Occipital lobe (tissue), 2 donors: Measurements from ENCODE around the gene BBS9. TPM values are rescaled to one million over a fixed set of nuclear protein-coding genes. Genes with fewer than 3 reads are reported as not detected.
"Not testable (repeated sequence)": the region's sequence is repeated elsewhere in the genome, so short reads cannot be mapped to it uniquely, and the experiment has no call there.

ENCODE experiments used
- DNase-seq: peaks from one replicate; lab custom pipeline; 2025; lab: John Stamatoyannopoulos, UW
- total RNA-seq: library from RNA; depleted of rRNA; stranded (reverse); fragments of >200 nt; gene quantifications from one replicate; pipeline ENCODE4 v1.2.3, GENCODE V29; 2014

Gene BBS9
- total RNA-seq, 1 donor from 2014 or later: 103 TPM

DNA sequence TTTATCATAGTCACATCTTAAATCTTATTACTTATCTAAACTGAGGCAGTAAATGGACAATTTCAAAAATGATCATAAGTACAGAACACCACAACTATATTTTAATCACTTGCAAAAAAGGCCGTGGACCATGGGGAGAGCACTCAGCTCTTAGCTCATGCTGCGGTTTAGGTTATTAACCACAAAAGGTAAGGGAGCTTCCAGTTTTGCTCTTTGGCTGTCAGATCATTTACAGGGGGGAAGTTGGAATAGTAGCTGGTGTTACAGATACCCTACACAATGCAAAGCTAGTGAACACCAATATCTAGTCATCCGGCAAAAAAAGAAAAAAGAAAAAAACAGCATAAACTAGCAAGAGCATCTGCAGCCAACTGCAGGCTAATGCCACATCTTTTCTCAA, 147.0 kb downstream of the BBS9 start:
- no peak for DNase-seq

DNA sequence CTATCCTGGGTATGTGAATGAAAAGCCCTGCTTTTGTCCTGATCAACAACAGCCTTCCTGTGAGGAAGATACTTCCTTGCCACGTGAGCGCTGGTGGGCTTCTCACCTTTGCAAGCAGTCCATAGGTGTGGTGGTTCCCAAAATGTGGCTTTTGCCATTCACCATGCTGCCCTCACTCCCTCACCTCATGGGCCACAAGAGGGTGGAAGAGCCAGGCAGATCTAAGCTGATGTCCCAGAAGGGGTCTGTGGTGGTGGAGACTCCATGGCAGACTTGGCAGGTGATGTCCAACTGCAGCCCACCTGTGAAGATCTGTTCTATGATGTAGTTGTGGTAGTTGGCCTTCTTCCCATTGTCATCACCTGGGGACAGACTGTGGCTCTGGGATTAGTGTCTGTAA, 147.4 kb downstream of the BBS9 start:
- DNase-seq: no peak

- DNase-seq: no peak
Observed at GRCh38 chr7:33278095-33278494, 148.7 kb downstream of the BBS9 start.

DNA sequence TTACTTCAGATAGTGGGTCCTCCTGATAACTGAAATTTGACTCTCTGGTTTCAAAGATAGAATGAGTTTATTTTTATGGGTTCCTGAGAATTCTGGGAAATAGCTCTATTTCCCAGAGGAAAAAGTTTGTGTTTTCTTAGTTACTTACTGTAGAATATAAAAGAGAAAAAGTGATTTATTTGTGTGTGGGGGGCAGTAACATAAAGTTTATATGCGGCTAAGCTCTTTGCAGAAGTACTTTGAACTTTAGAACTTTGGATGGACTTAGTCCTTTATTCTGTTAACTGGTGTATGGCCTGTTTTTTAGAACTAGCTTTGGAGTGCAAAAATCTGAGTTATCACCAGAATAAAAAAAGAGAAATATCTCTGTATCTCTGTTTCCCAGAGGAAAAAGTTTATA, 157.1 kb downstream of the BBS9 start:
- DNase-seq: no peak

GRCh38 chr7:33287738-33288137, 158.4 kb downstream of the BBS9 start:
- no peak for DNase-seq

- no peak for DNase-seq
Observed at GRCh38 chr7:33298848-33299247, 169.5 kb downstream of the BBS9 start.

DNA sequence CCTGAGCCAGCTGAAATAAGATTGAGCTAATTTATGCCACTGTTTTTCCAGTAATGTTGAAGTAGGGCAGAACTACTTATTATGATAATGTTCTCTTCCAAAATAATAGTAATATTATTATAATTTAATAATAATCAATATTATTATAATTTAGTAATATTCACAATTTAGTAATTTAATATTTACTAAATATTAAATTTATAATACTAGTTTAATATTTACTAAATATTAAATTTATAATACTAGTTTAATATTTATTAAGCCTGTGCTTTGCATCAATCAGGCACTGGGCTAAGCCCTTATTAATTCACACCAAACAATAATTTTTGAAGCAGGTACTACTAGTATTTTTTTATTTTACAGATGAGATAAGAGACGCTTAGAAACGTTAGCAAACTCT, 170.1 kb downstream of the BBS9 start:
- DNase-seq: no peak

- no peak for DNase-seq
Observed at GRCh38 chr7:33300131-33300530, 170.8 kb downstream of the BBS9 start.

DNA sequence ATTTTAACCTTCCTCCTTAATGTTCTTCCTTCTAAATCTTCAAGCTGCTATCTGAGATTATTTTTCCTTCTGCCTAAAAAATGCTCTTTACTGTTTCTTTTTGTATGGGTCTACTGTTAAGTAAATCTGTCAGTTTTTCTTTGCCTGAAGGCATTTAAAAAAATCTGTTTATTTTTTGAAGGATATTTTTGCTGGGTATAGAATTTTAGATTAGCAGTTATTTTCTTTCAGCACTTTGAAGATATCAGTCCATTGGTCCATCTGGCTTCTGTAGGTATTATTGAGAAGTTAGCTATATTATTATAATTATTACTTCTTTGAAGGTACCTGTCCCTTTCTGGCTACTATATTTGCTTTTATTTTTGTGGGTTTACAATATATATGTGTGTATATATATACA, 171.4 kb downstream of the BBS9 start:
- DNase-seq: no peak

- not testable (repeated sequence) for DNase-seq
Observed at GRCh38 chr7:33303978-33304557, 174.7 kb downstream of the BBS9 start.

DNA sequence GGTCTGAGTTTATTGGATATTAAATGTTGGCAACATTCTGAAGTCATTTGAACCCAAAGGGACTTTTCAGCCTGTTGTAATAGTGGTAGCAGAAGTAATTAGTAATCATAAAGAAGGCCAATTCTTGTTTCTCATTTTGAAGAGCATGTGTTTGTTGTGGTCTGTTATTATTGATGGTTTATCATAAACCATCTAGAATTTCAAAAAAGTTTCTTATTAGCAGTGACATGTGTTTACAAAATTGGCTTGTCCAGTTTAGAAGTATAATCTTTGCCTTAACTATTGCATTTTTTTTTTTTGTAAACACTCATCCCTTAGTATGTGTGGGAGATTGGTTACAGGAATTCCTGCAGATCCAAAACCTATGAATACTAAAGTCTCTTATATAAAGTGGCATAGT, 177.8 kb downstream of the BBS9 start:
- DNase-seq: no peak

DNA sequence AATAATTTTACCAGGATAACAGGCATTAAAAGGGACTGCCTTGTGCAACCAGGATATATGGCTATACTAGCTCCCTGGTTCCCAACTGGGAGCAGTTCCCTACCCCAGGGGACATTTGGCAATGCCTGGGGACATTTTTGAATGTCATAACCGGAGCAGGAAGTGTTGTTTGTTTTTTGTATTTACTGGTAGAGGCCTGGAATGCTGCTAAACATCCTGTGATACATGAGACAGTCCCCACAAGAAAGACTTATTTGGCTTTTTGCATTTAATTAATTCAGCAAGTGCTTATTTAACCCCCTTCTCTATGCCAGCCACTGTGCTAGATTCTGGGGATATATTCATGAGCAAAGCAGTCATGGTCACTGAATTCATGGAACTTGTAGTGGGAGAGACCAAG, 181.2 kb downstream of the BBS9 start:
- no peak for DNase-seq

DNA sequence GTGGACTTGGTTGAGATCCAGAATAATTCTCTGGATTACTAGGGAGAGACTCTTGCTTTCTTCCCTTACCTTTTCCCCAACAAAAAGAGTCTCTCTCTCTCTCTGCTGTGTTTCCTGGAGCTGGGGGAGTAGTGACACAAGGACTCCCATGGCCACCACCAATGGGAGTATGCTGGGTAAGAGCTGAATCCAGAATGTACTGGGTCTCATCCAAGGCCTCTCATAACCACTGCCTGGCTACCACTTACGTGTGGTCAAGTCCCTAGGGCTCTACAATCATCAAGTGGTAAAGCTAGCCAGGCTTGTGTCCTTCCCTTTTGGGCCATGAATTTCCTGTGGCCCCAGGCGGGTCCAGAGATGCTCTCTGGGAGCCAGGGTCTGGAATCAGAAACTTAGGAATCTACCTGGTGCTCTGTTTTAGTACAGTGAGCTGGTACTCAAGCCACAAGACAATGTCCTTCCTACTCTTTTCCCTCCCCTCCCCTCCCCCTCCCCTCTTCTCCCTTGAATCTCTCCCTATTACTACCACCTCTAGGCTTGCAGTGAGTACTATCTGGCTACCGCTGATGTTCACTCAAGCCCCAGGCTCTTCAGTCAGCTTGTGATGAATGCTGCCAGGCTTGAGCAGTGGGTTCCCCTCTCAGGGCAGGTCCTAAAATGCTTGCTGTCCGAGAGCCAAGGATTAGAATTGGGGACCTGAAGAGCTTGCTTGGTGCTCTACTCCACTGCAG, 196.6 kb downstream of the BBS9 start:
- no peak for DNase-seq

DNA sequence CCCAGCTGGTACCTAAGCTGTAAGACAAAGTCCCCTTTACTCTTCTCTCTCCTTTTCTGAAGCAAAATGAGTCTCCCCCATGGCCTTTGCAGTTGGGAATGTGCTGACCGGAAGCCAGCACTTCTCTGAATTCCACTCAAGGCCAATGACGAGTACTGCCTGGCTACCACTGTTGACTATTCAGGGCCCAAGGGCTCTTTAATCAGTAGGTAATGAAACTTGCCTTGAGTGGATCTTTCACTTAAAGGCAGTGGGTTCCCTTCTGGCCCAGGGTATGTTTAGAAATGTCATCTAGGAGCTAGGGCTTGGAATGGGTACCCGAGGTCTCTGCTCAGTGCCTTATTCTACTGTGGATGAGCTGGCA, 197.1 kb downstream of the BBS9 start:
- no peak for DNase-seq

DNA sequence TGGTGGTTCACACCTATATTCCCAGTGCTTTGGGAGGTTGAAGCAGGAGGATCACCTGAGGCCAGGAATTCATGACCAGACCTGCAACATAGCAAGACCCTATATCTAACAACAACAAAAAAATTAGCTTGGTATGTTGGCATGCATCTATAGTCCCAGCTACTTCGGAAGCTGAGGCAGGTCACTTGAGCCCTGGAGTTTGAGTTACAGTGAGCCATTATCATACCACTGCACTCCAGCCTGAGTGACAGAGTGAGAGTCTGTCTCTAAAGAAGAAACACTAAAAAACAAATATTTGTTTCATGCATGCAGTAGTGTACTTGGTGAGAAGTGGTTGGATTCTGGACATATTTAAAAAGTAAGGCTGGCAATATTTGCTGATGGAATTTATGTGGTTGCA, 198.1 kb downstream of the BBS9 start:
- no peak for DNase-seq

- DNase-seq: no peak
Observed at GRCh38 chr7:33334349-33334748, 205.0 kb downstream of the BBS9 start.

- DNase-seq: no peak
Observed at GRCh38 chr7:33336820-33337219, 207.5 kb downstream of the BBS9 start.

DNA sequence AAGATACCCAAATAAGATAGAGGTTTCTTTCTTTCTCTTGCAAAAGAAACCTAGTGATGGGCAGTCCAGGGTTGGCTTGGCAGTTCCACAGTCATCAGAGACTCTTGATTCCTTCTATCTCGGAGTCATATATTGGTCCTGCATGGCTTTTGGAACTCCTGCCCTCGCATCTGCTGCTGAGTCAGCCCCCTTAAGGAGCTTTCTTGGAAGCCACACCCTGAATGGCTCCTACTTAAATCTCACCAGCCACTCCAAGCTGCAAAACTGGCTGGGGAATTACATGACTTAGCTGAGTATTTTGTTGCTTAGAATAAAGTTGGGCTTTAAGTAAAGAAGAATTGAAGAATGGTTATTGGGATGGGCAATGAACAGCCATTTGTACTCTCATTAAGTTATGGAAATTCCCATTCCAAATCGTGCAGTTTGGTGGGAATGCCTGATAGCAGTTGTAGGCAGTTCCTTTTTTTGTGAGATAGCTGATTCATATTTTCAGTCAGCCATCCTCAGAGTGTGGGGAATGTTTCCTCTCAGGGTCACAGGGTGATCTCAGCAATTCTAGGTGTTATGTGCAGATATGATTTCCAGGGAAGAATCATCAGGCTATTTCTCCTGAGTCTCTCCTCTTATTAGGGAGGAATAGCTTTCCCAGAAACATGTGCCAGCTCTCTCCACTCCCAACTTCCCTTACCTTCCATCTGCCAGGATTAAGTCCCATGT, 209.9 kb downstream of the BBS9 start:
- DNase-seq: no peak

DNA sequence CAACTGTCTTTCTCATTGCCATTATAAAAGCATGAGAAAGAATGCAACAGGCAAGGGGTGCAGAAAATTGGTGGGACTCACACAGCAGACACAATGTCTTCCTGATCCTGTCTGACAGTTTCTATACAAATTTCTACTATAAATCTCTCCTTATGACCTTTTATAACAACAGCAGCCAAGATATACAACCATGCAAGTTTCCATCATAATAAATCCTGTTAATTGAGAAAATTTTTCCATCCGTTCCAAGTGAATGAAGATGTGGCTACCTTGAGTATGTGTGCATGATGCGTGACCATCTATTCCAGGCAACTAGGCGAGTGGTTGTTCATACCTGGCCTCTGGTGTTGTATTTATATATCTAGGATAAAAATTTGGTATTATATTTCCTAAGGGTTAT, 216.7 kb downstream of the BBS9 start:
- no peak for DNase-seq

DNA sequence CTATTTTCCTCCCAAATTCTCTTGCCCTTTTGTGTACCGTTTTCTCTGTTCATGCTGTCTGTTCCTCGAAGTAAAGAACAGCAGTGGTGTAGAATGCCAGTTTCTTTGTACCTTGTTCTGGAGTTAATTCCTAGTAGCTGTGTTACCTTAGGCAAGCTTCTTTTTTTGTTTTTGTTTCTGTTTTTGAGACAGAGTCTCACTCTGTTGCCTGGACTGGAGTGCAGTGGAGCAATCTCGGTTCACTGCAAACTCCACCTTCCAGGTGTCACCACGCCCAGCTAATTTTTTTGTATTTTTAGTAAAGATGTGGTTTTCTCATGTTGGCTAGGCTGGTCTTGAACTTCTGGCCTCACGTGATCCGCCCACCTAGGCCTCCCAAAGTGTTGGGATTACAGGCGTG, 221.2 kb downstream of the BBS9 start:
- no peak for DNase-seq

DNA sequence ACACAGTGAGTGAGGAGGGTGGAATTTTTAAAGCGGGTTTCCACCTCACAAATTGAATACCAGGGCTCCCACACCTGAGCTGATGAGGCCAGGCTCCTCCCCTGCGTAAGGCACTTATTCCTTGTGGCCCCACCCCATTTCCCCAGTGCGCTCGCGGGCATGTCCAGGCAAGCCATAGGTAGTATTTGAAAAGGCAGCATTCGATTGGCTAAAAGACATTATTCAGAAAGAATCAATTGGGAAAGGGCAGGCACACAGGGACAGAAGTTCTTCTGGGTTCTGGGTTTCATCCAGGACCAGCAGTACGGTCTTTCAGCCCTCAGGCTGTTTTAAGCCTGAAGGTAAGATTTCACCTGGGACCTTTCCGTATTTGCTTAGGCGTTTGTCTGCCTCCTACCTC, 222.3 kb downstream of the BBS9 start:
- DNase-seq: no peak

GRCh38 chr7:33354201-33354600, 224.8 kb downstream of the BBS9 start:
- no peak for DNase-seq

DNA sequence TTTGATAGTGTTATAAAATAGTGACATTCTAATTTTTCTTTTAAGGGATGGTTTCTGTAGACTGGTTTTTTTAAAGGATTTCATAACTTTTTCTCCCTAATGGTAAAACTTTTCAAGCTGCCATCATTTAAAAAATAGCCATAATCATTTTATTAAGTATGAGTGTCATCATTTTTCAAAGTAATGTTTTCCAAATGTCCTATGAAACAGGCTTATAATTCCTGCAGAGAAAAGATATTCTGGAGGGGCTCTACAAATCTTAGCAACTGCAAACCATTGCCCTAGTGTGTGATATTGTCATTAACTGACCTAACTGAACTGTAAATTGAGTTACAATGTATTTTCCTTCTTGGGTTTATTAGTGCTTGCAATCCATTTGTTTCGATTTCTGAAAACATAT, 226.0 kb downstream of the BBS9 start:
- DNase-seq: no peak
